ENCODE measurements around the gene GPR152.

The GPR152 gene

DNA sequence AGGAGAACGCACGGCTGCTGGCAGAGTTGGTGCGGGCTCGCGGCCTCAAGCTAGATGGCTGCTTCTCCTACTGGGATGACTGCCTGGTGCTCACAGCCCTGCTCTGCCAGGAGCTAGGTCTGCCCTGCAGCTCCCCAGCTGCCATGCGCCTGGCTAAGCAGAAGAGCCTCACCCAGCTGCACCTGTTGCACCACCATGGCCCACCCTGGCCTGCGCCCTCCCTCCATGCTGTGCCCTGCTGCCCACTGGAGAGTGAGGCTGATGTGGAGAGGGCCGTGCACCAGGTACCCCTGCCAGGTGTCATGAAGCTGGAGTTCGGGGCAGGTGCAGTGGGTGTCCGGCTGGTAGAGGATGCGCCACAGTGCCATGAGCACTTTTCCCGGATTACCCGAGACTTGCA lies 29.1 kb downstream of the GPR152 start:
- no peak for DNase-seq

DNA sequence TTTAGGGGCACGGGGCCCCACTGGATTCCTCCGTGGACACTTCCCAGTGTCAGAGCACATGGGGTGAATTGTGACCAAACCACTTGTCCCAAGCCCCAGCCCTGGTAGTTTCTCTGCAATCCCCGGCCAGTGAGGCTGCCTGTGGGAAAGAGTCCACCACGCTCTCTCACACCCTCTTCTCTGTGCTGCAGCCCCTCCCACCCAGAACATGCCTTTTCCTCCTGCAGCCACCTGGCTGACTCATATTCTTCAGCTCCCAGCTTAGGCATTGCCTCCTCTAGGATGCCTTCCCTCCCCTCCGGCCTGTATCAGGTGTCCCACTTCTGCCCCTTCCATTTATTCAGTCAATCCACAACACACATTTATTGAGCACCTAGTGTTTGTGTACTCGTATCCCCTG lies 29.6 kb downstream of the GPR152 start:
- no peak for DNase-seq

DNA sequence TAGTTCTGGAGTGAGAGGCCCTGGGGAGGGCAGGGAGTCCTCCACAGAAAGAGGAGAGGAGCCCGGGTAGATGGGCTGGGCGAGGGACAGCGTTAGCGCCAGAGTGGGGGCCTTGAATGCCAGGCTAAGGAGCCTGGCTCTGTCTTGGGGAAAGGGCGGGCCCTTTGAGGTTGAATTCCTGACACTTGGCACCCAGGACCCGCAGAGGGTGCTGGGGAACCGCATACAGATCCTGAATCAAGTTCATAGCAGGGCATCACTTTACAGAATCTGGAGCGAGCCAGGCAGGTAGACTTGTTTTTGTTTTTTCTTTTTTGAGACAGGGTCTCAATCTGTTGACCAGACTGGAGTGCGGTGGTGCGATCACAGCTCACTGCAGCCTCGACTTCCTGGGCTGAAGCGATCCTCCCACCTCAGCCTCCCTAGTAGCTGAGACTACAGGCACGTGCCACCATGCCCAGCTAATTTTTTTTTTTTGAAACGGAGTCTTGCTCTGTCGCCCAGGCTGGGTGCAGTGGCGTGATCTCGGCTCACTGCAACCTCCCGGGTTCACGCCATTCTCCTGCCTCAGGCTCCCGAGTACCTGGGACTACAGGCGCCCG lies 31.0 kb downstream of the GPR152 start:
- no peak for DNase-seq

DNA sequence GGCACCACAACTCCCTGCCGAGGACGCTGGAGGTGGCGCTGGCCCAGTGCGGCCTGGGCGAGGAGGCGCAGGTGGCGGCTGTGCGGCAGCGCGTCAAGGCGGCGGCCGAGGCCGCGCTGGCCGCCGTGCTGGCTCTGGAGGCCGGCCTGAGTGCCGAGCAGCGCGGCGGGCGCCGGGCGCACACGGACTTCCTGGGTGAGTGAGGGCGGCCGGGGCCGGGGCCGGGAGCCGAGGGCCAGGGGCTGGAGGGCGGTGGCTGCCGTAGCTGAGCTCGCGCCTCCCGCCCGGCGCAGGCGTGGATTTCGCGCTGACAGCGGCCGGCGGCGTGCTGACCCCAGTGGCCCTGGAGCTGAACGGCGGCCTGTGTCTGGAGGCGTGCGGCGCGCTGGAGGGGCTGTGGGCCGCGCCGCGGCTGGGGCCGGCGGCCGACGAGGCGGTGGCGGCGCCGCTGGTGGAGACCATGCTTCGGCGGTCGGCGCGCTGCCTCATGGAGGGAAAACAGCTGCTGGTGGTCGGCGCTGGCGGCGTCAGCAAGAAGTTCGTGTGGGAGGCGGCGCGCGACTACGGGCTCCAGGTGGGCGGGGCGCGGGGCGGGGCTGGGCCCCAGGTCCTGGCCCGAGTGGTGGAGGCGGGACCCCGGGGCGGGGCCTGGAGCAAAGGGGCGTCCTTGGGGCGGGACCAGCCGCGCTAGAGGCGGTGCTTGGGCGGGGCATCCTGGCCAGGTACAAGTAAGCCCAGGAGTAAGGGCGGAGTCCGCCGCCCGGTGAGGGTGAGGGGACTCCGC lies 31.7 kb downstream of the GPR152 start:
- peak; percentile 85 for DNase-seq

DNA sequence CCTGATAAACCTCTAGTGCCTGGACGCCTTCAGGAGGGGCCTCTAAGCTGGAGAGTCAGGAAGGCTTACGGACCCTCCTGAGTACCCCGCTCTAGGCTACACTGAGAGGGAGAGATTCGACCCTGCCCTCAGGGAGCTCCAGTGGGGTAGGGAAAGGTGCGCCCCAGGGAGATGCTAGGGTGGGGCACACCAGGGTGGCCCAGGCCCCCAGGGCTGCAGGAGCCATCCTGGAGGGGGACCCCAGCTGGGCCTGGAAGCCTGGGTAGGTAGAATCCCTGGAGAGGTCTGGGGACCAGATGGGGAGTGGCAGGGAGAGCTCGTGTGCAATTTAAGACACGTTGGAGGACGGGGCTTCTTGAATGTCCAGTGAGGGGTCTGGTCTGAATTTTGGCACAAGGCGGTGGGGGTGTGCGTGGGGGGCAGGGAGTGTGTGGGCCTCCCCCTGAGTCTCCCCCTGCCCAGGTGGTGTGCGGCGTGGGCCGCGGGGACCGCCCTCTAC lies 32.3 kb downstream of the GPR152 start:
- no peak for DNase-seq

DNA sequence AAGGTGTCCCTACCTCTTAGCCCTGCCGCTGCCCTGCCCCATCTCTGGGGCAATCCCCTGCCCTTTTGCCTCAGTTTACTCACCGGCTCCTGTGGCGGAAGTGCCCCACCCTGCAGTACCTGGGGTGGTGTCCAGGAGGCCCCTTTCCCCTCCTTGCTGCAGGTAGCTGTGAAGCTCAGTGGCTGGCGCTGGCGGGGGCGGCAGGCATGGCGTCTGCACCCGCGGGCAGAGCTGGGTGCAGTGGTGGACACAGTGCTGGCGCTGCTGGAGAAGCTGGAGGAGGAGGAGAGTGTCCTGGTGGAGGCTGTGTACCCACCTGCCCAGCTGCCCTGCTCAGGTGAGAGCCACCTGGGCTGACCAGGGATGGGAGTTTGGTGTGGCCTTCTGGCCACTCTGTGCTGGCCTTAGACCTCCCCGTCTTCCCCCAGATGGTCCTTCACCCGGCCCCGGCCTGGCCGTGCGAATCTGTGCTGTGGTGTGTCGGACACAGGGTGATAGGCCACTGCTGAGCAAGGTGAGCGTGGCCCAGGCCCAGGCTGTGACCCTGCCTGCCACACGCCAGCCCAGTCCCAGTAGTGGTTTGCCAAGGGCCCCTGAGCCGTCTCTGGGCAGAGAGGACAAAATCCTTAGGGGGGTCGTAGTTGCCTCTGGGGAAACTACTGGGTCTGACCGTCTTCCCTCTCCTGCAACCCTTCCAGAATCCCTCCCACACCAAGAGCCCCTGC lies 33.0 kb downstream of the GPR152 start:
- DNase-seq, result no peak

DNA sequence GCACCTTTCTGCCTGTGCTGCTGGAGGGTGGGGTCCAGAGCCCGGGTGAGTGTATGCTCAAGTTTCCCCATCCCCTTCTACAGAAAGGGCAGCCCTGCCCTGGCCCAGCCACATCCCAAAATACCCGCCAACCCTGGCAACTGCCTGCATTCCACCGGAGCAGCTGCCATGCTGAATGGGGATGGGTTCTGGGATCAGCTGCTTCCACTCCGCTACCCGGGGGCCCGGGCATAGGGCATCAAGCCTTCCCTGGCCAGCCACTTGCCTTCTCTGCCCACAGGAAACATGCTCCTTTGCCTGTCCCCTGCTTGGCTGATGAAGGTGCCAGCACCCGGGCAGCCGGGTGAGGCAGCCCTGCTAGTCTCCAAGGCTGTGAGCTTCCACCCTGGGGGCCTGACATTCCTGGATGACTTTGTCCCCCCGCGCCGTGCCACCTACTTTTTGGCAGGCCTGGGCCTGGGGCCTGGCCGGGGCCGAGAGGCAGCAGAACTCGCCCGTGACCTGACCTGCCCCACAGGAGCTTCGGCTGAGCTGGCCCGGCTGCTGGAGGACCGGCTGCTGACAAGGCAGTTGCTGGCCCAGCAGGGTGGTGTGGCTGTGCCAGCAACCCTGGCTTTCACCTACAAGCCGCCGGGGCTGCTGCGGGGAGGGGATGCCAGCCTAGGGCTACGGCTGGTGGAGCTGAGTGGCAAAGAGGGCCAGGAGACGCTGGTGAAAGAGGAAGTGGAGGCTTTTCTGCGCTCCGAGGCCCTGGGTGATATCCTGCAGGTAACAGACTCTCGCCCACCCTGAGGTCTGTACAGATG lies 33.9 kb downstream of the GPR152 start:
- no peak for DNase-seq

DNA sequence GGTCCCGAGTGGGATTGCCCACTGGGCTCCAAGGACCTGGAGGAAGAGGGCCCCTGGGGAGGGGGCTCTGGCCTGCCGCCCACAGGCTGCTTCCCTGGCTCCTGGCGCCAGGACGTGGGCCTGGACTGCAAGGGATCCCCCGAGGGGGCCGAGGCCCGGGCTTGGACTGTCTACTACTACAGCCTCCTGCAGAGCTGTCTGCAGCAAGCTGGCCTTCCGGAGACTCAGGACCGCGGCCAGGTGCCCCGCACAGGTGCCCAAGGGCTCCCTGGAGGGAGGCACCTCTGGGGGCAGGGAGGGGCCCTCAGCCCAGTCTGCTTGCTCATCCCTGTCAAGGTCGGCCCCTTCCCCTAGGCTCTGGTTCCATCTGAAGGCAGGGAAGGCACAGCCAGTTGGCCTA lies 35.1 kb downstream of the GPR152 start:
- no peak for DNase-seq

DNA sequence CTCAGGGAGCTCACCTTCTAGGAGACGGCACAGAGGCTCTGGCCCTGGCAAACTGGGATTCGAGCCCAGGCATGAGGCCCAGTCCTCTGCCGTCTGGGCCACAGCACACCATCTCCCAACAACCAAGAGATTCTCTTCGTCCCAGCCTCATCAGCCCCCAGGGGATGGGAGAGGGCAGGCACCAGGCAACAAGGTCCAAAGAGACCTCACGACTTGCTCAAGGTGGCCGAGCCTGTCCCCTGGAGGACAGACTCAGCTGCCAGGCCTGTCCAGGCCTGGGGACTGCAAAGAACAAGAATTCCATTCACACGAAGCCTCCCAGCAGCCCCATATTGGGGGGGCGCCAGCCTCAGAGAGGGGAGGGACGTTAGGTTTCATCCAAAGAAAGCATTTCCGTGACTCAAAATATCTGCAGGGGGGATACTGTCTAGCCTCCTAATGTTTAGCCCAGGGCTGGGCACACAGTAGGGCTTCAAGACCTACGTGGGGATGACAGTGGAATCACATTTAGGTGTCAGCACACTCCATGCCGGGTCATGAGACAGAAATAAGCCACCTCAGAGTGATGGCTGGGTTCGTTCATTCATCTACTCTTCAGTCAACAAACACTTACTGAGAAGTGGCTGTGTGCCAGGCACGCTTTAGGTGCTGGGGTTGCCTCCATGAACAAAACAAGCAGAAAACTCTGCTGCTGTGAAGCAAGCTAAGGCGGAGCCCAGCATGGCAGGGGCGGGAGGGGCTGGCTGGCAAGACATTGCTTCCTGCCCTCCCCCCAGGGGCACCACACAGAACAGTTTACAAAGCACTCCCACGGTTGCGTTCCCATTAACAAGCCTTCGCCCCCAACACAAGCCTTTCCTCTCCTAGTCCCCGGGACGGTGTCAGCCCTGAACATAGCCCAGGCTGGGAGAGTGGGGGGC lies 35.9 kb downstream of the GPR152 start:
- no peak for DNase-seq

DNA sequence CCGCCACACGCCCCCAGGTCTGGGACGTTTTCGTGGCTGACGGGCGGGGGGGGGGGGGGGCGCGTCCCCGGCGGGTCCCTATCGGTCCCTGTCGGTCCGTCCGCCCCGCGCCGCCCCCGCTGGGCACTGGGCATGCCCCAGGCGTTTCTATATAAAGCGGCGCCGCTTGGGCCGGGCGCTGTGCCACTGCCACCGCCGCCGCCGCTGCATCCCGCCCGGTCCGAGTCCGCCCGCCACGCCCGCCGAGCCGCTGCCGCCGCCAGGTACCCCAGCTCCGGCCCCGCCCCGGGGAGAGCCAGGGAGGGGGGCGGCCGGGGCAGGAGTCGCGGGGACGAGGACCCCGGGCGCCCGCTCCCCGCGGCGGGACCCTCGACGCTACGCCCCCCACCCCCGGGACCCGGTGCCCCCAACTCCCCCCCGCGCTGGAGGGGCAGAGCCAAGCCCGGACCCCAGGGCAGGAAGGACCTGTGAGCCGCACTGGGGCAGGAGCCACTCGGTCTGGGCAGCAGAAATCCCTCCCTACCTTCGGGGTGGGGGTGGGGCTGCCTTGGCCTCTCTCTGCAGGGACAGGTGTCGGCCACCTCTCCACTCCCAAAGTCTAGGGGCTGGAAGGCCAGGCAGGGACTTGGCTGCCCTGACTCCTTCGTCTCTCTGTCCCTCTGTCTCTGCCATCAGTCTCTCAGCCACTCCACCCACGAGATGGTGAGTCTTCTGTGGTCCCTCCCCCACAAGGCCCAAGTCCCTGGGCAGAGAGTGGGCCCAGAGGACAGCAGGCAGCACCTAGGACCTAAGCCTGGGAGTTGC lies 36.8 kb downstream of the GPR152 start, which contains the start of gene CARNS1:
Gene CARNS1, plus strand, starts transcription at position 178 of the 804 bp plus-strand sequence. Its CDS starts 522 bp downstream, at position 700.
- DNase-seq, result no peak

DNA sequence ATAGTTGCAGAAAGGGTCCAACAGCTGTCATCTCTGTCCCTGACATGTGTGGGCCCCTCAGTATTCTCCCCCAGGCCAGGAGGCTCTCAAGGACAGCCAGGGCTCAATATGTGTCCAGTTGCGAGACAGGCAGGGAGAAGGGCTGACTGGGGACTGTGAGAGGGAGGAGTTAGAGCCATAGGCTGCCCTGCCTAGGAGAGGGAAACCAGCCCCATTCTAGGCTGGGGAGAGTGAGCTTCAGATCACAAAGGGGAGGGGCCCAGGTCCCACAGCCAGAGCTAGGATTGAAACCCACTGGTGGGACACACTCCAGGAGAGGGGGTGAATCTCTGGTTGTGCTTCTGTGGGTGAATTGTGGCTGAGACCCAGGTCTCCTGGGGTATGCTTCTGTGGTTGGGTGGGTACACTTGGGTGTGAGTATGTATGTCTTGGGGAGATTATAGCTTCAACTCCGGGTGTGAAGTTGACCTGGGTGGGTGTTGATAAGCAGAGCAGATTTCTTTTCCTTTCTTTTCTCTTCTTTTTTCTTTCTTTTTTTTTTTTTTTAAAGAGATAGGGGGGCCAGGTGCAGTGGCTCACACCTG lies 39.2 kb downstream of the GPR152 start:
- DNase-seq, result no peak

DNA sequence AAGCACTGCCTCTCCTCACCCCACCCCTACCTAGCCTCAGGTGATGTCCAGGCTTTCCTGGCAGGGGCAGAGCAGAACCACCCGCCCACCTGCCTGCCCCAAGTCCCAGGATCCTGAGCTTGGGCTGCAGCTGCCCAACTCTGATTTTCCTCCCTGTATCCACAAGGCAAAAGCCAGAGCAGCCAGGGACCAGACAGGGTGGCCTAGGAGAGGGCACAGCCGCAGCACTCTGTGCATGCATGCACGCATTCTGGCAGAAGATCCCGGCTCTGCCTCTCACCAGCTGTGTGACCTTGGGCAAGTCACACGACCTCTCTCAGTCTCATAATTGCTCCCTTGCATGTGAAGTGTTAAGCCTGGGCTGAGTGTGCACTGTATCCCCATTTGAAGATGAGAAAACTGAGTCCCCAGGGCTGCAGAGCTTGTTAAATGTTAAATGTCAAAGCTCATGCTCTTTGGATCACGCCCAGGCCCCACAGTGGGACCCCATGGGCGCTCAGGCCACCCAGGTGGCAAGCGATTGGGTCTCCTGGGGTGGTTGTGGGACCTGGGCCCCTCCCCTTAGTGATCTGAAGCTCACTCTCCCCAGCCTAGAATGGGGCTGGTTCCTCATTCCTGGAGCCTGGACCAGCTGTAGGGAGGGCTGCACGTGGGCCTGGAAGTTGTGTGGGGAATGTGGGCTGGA lies 39.9 kb downstream of the GPR152 start:
- DNase-seq, result no peak

DNA sequence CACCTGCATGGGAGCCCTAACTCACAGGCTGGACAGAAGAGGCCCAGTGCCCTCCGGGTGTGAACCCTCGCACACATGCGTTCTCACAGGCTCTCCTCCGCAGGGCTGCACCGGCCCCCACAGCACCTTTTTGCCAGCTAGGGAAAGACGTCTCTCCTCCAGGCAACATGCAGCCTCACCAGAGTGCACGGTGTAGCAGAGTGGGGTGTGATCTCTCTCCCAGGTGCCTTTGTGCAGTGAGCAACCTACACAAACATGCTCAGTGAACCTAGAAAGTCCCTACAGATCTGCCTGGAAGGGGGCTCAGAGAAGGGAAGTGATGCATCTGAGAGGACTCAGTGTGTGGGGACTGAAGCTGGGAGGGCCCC lies 40.8 kb downstream of the GPR152 start:
- no peak for DNase-seq

DNA sequence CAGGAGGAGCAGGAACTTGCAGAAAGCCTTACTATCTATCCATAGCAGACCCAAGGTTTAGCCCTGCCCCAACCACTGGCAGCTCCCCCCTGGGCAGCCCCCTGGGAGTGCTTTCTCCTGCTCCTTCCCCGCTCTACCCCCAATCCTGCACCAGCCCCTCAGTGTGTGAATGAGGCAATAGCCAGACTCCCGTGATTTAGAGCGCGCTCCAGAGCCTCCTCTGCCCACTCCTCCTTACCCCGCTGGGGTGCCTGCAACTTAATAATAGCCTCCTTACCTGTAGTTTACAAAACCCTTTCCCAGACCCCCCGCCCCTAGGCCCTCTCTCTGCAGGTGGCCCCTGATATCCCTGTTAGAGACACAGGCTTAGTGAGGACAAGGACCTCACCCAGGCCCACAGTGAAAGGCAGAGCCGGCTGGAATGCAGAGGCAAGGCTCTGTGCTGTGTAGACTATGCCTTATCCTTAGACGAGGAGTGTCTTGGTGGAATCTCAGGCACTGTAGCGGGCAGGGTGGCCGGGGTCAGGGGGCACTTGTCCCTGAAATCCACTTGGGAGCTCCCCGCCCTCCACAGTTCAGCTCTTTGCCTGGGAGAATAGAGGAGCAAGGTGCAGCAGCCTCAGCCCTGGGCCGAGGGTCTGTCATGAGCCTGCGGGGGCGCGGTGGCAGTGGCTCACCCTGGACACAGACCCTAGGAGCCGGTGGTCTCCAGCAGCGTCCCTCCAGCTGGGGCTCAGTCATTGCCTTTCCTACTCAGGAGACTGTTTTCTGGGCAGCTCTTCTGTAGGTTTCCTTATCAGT lies 41.3 kb downstream of the GPR152 start:
- no peak for DNase-seq

DNA sequence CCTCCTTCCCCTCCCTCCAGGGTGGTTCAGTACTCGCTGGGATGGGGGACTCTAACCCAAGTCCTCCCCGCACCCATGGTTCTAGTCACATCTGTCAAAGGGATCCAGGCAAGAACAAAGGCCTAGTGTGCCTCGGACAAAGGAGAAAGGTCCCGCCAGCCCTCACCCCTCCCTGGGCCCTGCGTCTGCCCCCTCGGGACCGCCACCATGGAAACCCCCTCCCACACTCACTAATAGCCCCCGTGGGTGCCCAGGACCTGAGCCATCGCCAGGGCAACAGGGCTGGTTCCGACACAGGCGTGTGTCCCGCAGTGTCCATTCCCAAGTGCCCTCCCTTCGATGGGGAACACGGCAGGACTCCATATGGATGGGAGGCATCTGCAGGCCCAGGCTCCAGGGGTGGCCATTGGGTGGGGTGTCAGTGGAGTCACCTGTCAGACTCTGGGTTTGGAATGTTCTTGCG lies 42.1 kb downstream of the GPR152 start:
- no peak for DNase-seq

DNA sequence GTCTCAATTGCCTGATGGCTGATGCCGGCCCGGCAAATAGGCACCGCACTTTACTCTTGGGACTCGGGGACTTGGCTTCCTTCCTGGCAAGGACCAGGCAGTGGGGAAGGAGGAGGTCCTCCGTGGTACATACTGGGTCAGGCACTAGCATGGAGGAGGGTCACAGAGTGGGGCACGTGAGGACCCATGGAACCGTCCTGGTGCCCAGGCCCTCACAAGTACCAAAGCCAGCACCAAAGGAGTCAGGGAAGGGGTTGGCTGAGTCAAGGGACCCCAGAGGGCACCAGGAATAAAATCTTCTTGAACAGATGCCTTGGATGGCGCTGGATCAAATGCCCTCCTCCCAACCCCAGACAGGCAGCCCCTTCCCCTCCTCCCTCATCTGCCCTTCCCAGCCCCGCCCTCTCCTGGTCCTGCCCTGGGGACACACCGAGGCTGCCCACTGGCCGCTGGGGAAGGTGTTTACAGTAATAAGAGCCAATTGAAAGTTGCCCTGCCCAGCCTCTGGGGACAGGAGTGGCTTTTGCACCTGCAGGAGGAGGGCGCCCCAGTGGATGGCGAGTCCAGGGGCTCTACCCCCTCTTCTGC lies 42.7 kb downstream of the GPR152 start:
- DNase-seq, result no peak

DNA sequence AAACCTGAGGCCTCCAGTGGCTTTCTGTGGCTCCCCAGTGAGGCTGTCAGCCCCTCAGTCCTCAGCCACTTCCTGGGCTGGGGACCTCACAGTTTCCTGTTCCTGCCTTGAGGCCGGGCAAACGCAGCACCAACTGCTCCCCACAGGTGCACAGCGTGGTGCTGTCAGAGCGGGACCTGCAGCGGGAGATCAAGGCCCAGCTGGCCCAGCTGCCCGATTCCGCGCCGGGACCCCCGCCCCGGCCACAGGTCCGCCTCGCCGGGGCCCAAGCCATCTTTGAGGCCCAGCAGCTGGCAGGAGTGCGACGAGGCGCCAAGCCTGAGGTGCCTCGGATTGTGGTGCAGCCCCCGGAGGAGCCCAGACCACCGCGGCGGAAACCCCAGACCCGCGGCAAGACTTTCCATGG lies 43.3 kb downstream of the GPR152 start:
- no peak for DNase-seq

DNA sequence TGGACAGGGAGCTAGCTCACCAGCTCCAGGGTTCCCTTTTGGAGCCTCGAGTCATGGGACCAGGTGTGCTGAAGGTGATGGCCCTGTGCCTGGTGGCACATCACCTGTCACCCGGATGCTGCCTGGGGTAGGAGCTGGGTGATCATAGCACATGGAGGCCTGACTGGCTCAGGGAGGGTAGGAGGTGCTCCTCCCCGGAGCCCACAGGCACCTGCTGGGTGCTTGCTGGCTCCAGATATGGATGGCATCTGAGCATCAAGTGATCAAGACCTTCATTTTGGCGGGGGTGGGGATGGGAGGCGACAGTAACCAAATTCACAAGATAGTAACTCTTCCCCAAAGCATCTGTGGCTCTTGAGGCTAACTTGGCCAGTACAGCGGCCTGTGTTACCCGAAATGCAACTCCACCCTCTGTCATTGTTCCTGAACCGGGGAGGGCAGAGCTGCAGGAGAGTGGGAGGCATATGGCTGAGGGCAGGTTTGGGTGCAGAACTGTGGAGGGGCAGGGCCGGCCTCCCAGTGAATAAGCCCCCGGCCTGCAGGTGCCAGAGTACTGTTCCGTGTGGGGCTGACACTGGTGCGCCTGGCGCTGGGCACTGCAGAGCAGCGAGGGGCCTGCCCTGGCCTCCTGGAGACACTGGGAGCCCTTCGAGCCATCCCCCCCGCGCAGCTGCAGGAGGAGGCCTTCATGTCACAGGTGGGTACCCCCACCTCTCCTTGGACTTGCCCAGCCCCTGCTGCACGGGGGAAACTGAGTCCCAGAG lies 43.9 kb downstream of the GPR152 start:
- no peak for DNase-seq

Data from NCI-H1417 treated with DMSO at 0.1 percent for 48 hours (cell line).